Choroid plexus epithelial cell (primary cell): Measurements from ENCODE around the gene HMGB2.
A peak's percentile ranks its signal among the peaks of the same experiment; 100 is the strongest.

Experiments used
- DNase-seq: peaks from one replicate; pipeline ENCODE4 v3.0.0-alpha.2; 2010; ENCODE audit warnings: low read depth
- H3K4me3 ChIP-seq: 2 replicates; pipeline ENCODE4 v1.5.1; 2011; ENCODE audit warnings: low read depth, mild to moderate bottlenecking, control low read depth, low read length, moderate library complexity
- CTCF ChIP-seq: conservative IDR thresholded peaks from 2 replicates; pipeline ENCODE4 v1.5.1; 2011; ENCODE audit warnings: low read depth, mild to moderate bottlenecking, control low read depth, inconsistent platforms, low read length, moderate library complexity

The HMGB2 gene

GRCh38 chr4:173362666-173363065 is 28.5 kb upstream of the HMGB2 start:
- no peak for TF ChIP-seq CTCF
- DNase-seq = no peak
- no peak overlapping the region for H3K4me3 ChIP-seq

GRCh38 chr4:173360587-173361221 is 26.5 kb upstream of the HMGB2 start:
- peak; percentile 46 for DNase-seq
- peak; percentile 58 for TF ChIP-seq CTCF
- H3K4me3 ChIP-seq = no peak overlapping the region

- no peak for DNase-seq
- no peak for TF ChIP-seq CTCF
- no peak overlapping the region for H3K4me3 ChIP-seq
Measured at GRCh38 chr4:173357939-173358338, 23.8 kb upstream of the HMGB2 start.

- DNase-seq = no peak
- no peak overlapping the region for H3K4me3 ChIP-seq
- TF ChIP-seq CTCF = no peak
Measured at GRCh38 chr4:173347467-173347866, 13.3 kb upstream of the HMGB2 start.

GRCh38 chr4:173346074-173346473 is 11.9 kb upstream of the HMGB2 start:
- no peak overlapping the region for H3K4me3 ChIP-seq
- DNase-seq = peak; percentile 22
- TF ChIP-seq CTCF = no peak

GRCh38 chr4:173345648-173346047 is 11.5 kb upstream of the HMGB2 start:
- no peak for TF ChIP-seq CTCF
- no peak for DNase-seq
- H3K4me3 ChIP-seq = no peak overlapping the region

GRCh38 chr4:173343832-173344397 is 9.8 kb upstream of the HMGB2 start:
- no peak for DNase-seq
- no peak for TF ChIP-seq CTCF
- H3K4me3 ChIP-seq = no peak overlapping the region
